Putamen (tissue), 1 donor: ENCODE measurements around the gene PSMD8.
"Not testable (repeated sequence)": the region's sequence is repeated elsewhere in the genome, so short reads cannot be mapped to it uniquely, and the experiment has no call there.

Experiments
- DNase-seq: peaks from one replicate; pipeline ENCODE4 v3.0.0-alpha.2; 2016; ENCODE audit warnings: low spot score

Gene PSMD8

DNA sequence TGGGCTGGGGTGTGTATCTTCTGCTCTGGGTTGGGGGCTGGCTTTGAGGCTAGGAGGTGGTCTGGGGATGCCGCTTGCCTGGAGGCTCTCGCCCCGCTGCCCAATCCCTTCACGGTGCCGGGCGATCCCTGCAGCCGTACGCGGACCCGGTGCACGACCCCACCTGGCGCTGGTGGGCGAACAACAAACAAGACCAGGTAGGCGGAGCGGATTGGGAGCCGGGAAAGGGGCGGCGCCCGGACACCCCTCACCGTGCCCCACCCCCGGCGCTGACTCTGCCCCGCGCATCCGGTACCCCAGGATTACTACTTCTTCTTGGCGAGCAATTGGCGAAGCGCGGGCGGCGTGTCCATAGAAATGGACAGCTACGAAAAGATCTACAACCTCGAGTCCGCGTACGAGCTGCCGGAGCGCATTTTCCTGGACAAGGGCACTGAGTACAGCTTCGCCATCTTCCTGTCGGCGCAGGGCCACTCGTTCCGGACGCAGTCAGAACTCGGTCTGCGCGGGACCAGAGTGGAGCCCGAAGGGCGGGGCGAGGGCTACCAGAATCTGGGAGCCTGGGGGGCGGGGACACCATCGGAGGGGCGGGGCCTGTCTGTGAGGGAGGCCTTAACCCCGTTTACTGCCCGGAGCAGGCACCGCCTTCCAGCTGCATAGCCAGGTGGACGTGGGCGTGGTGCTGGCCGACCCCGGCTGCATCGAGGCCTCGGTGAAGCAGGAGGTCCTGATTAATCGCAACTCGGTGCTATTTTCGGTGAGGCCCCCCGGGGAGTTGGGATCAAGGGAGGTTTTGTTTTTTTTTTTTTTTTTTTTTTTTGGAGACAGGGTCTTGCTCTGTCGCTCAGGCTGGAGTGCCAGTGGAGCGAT lies 12.1 kb upstream of the PSMD8 start:
- no peak for DNase-seq

DNA sequence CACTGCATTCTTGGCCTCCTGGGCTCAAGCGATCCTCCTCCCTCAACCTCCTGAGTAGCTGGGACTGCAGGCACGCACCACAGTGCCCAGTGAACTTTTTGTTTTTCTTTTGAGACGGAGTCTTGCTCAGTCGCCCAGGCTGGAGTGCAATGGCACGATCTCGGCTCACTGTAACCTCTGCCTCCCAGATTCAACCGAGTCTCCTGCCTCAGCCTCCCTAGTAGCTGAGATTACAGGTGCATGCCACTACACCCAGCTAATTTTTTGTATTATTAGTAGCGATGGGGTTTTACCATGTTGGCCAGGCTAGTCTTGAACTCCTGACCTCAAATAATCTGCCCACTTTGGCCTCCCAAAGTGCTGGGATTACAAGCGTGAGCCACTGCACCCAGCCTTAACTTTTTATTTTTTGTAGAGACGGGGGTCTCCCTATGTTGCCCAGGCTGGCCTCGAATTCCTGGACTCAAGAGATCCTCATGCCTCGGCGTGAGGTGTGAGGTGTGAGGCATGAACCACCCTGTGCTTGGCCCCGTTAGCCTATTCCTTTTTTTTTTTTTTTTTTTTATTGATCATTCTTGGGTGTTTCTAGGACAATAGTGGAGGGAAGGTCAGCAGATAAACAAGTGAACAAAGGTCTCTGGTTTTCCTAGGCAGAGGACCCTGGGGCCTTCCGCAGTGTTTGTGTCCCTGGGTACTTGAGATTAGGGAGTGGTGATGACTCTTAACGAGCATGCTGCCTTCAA lies 11.3 kb upstream of the PSMD8 start:
- not testable (repeated sequence) for DNase-seq

DNA sequence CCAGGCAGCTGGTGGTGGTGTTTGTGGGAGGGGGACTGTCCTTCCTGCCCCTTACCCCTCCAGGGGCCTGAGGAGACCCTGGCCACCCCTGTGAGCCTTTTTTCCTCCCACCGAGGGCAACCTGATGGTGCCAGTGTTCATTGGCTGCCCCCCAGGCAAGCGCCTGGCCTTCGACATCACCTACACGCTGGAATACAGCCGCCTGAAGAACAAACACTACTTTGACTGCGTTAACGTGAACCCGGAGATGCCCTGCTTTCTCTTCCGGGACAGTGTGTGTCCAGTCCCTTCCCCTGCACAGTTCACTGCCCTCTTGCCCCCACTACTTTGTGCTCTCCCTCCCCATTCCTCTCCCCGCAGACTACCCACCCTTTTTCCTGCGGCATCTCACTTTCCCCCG lies 7.3 kb upstream of the PSMD8 start:
- DNase-seq, result no peak

DNA sequence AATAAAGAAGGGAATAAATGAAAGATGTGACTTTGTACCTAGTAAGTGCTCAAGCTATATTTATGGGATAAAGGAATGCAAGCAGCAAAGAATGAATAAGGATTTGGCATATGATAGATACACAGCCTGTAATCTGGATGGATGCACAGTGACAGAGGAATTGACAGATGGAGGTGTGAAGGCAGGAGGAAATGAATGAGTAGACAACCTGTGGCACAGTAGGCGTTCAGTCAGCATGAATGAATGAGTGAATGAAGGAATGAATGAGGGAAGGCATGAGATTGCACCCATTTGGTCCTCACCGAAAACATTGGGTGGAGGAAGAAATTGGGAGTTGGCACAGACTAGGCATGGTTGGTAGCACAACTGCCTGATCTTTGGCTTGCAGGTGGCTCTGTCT lies 4.8 kb upstream of the PSMD8 start:
- no peak for DNase-seq

DNA sequence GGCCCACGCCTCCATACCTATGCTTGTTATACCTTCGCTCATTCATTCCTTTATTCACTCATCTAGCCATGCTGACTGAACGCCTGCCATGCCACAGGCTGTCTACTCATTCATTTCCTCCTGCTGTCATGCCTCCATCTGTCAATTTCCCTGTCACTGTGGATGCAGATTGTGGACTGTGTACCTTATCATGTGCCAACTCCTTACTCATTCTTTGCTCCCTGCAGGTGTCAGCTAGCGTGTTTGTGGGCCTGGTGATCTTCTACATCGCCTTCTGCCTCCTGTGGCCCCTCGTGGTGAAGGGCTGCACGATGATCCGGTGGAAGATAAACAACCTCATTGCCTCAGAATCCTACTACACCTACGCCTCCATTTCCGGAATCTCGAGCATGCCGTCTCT lies 4.1 kb upstream of the PSMD8 start:
- no peak for DNase-seq

DNA sequence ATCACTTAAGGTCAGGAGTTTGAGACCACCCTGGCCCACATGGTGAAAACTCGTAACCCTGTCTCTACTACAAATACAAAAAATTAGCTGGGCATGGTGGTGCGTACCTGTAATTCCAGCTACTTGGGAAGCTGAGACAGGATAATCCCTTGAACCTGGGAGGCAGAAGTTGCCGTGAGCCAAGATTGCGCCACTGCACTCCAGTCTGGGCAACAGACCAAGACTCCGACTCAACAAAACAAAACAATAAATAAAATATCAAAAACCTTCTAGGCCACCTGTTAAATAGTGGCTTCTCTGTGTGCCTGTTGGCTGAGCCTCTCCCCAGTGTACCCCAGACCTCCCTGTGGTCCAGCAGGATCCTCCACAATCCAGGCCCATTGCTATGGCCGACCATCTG lies 3.3 kb upstream of the PSMD8 start:
- no peak for DNase-seq

DNA sequence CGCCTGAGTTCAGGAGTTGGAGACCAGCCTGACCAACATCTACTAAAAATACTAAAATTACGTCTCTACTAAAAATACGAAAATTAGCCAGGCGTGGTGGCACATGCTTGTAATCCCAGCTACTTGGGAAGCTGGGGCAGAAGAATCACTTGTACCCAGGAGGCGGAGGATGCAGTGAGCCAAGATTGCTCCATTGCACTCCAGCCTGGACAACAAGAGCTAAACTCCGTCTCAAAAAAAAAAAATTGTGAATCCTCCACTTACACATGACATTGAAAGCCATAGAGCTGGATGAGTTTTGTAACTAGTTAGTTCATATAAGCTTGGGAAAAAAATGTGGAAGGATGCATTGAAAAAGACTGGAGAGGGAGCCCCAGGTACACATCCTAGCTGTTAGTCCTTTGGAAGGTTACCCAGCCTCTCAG lies 452 bp upstream of the PSMD8 start:
- no peak for DNase-seq

DNA sequence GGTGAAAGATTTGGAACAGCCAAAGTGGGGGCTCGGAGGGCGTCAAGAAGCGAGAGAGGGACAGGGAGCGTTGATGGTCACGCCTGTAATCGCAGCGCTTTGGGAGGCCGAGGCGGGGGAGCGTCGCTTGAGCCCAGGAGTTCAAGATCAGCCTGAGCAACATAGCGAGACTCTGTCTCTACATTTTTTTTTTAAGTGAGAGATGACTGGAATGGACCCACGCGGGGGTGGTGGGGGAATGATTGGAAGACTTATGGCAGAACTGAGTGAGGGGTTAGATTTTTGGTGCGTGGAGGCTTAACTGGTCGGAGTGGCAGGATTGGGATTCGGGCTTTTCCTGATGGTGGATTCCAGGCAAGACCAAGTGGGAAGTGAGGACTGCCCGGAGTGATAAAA lies 725 bp downstream of the PSMD8 start:
- no peak for DNase-seq

DNA sequence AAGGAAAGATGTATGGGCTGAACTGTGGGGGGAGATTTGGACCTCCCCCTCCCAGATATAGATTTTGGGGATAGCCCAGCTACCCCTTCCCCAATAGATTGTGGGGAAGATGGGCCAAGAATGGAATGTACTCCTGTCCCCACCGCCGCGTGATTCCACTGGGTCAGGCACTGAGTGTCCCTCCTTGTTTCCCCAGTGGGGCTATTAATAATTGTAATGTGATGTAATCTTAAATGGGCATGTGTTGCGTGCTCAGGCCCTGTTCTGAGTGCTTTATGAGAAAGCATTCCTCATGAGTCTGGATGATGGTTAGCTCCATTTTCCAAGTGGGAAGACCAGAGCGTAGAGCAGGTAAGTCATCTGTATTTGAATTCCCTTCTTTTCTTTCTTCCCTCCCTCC lies 1.4 kb downstream of the PSMD8 start:
- no peak for DNase-seq

DNA sequence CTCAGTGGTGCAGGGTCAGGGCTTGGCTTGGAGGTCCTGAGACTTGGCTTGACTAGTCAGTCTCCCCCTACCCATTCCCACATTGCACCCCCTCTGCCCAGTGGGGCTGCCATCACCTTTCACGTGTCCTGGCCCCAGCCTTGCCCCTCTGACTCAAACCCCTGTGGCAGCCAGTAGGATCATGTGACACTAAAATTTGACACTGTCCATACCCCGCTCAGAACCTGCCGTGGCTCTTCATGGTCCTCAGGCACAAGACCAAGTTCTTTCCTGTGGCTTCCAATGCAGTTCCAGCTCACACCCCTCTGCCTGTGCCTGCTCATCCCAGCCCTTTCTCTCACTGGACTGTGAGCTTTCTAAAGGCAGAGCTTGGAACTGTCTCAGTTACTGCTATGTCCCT lies 2.2 kb downstream of the PSMD8 start:
- no peak for DNase-seq

DNA sequence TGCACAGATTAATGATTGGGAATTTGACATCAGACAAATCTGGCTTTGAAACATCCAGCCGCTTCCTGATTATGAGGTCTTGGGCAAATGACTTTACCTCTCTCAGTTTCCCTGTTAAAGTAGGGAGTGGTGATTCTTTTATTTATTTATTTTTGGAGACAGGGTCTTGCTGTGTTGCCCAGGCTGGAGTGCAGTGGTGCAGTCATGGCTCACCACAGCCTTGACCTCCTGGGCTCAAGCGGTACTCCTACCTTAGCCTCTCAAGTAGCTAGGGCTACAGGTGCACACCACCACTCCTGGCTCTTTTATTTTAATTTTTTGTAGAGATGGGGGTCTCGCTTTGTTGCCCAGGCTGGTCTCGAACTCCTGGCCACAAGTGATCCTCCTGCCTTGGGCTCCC lies 2.7 kb downstream of the PSMD8 start:
- DNase-seq, result no peak

DNA sequence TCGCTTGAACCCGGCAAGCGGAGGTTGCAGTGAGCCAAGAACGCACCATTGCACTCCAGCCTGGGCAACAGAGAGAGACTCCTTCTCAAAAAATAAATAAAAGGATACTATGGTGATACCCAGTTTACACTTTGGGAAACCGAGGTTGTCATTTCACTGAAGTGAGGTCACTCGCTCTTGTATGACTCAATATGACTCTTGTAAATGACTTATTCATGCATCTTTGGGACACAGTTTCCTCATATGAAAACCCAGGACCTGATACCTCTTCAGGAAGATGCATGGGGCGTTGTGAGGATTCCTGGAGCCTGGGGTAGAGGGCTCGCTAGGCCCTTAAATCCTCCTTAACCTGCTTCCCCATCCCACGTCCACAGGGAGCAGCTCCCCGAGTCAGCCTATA lies 4.5 kb downstream of the PSMD8 start:
- DNase-seq, result no peak

DNA sequence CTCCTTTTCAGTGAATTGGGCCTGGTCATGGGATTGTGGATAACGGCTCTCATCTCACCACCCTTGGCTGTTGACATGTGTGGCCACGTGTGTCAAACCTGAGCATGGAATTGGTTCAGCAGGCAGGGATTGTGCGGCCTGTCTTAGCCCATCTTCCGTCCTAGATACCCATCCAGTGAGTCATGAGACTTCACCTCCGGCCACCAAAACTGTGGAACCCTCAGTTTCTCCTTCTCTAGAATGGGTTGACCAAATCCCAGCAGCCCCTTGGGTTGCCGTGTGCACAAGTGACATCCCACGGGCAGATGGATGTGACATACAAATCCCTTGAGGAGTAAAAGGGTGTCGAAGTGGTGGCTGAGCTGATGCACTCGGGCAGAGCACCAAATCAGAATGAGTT lies 6.8 kb downstream of the PSMD8 start:
- DNase-seq, result no peak

DNA sequence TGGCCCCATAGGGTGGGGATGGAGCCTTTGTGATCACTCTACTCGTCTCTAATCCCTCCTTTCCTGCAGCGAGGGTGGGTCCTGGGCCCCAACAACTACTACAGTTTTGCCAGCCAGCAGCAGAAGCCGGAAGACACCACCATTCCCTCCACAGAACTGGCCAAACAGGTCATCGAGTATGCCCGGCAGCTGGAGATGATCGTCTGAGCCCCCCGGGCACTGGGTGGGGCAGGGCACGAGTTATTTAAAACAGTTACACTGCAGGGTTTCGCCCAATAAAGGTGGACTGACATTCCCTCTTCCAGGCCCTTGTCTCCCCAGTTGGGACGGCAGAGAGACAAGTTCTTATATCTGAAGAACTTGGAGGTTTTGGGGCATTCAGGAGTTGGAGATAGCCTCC lies 8.8 kb downstream of the PSMD8 start:
- DNase-seq, result no peak

DNA sequence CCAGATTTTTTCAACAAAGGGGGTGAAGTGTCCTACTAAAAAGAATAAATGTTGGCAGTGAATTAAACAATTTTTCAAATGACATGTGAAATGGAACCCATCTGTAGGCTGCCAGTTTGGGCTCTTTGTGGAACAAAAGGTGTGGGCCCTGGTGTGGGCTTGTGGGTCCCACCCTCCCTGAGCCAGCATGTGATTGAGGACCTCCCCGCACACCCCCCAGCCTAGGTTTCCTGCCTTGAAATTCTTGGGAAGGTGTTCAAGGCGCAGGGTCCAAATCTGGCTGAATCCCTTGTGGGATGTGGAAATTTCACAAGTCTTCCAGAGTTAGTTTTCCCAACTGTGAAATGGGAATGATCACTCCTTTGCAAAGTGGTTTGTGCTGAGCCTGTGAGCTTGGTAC lies 9.4 kb downstream of the PSMD8 start:
- DNase-seq, result no peak

DNA sequence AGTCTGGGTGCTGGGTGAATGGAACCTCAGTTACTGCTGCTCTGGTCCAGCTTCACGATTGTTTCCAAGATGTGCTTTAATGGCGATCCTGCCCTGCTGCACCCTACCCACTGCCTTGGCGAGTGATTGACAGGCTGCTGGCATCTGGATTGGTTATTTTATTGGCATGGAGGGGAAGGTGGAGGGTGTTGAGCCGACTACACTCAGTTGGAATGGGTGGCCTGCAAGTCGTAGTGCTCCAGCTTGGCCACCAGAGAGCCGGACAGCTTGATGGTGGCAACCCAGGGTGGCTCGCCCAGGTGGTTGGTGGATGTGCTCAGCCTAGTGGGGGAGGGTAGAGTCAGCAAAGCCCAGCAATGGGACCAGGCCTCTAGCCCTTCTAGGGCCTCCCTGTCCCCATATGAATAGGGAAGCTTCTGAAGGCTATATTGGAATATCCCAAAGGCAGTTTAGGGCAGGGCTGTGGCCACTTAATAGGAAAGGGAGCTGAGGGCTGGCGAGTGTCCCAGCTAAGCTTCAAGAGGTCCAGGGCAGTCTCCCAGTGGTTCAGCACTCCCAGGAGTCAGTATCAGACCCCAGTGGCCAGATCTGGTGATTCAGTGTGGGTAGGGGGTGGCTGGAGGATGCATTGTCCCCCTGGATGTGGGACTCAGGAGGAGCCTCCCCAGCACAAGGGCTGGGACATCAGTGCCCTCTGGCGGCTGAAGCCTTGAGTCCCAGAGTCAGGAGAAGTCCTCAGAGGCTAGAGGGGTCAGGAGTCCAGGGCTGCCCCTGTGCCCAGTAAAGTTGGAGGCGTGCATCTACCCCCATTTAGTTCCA lies 10.0 kb downstream of the PSMD8 start:
- no peak for DNase-seq

DNA sequence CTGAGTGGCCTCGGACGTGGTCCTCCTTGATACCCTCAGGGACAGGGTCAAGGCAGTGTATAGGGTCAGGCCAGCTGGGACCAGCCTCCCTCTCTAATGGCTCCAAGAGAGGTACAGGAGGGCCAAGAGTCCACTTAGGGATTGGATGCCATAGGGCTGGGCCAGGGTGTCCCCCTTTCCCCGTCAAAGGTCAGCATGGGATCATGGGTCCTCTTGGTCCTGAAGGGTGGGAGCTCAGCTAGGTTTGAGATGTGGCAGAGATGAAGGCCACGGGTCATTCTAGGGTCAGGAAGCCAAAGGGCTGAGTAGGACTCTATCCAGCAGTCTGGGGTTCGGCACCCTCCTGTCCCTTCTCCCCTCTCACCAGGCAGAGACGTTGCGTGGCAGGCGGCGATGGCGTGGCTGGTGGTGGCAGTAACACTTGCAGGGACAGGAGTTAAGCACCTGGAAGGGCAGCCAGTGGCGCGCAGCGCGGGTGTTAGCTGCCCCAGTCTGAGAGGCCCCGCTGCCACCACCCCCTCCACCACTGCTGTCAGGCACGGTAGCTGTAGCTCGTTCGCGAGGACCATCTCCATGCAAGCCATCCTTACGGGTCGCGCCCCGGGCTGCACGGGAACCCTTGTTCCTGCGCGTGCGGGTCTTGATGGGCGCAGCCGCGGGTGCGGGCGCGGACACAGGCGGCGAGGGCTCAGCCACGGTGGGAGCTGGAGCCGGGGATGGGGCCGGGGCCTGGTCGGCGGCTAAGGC lies 10.9 kb downstream of the PSMD8 start:
- no peak for DNase-seq

DNA sequence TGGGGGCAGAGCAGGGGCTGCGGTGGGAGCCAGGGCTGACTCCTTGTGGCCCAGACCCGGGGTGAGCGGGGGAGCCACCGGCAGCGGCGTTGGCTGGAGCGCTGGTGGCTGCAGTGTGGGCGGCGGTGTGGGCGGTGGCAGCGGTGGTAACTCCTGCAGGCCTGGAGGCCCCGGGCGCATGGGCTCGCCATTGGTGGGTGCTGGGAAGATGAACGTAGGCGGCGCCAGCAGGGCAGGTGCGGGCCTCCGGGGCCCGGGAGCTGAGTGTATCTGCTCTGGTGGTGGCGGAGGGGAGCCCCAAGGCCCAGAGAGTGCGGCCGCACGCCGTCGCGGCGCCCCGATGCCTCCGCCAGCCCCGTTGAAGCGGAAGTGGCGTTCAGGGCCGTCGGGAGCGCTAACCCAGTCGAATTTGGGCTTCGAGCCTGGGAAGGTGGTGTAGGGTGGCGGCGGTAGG lies 11.5 kb downstream of the PSMD8 start:
- no peak for DNase-seq

DNA sequence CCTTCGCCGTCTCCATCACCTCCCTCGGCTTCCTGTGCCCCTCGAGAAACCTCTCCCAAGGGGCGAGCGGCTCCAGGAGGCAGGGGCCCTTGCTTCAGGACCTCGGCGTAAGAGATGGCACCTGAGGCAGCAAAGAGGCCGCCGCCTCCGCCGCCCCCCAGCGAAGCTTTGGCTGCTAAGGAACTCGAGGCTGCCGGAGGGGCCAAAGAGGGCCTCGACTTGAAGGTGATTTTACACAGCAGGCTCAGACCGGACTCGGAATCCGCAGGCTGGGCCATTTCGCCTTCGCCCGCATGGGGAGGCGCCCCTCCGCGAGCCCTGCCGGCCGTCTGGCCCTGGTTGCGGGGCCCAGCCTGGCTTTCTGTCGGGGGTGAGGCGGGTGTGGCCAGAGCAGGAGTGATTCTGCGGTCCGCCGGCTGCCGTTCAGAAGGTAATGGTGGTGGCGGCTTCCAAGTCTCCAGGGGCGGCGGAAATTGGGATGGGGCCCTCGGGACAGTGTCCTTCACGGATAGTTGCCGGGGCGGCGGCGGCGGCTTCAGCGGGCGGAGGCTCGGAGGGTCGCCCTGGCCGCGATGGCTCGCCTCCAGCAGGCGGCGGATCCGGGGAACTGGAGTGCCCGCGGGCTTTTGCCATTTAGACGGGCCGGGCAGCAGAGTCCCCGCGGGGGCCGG lies 12.1 kb downstream of the PSMD8 start:
- DNase-seq, result no peak

DNA sequence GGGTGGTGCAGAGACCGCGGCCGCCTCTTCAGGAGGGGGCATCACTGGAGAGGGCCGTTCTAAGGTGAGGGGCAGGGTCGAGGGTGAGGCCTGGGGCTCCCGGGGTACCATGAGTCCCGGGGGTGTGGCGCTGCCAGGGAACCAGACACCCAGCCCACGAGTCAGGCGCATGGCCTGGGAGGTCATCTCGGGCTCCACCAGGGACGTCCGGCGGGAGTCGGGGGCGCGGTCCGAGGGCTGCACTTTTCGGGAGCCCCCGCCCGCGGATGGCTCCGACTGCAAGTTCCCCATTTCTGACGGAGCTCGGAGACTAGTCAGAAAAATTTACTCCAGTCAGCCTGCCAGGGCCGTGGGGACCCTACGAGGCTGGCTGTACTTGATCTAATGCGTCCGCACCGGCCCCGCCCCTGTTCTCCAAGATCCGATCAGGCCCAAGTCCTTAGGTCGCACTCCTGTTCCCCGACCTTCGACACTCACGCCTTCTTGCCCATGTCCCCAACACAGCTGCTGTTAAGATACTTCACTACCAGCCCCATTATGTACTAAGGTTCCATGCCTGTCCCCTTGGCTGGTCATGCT lies 12.7 kb downstream of the PSMD8 start:
- no peak for DNase-seq
